ENCODE data around the gene MTCL3.
A peak's percentile ranks its signal among the peaks of the same experiment; 100 is the strongest.

Gene MTCL3

DNA sequence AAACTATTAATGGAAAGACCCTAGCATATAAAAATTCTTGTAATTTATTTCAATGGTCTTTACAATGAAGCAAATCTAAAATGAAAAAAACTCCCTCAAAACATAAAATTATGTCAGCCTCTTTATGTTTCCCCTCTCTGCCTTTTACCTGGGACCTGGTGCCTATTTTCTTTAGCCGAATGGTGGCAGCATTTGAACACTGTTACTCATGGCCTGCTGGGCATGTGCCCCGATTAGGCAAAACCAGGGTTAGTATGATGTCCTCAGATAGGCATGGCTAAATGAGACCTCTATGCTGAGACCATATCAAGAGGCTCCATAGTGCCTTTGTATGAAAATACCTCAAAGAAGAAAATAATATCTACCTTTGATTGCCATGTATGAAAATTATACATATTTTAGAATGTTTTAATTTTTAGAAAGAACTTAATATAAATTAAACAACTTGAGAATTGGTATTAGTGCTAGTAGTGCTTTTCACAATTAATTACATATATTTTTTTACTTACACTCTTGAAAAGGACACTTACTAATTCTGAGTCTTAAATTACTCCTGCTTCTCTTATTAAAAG, 35.4 kb upstream of the MTCL3 start:
- BruUV-seq (replicated peaks): no TSS peak
- no peak overlapping the region for H3K27ac ChIP-seq (ENCODE audit: low read depth, low read length, poor library complexity, severe bottlenecking)
- ChIA-PET CTCF (ENCODE audit: unreplicated experiment) (no interaction called here), POLR2A (no interaction called here)
- TF ChIP-seq, protein P1, sequence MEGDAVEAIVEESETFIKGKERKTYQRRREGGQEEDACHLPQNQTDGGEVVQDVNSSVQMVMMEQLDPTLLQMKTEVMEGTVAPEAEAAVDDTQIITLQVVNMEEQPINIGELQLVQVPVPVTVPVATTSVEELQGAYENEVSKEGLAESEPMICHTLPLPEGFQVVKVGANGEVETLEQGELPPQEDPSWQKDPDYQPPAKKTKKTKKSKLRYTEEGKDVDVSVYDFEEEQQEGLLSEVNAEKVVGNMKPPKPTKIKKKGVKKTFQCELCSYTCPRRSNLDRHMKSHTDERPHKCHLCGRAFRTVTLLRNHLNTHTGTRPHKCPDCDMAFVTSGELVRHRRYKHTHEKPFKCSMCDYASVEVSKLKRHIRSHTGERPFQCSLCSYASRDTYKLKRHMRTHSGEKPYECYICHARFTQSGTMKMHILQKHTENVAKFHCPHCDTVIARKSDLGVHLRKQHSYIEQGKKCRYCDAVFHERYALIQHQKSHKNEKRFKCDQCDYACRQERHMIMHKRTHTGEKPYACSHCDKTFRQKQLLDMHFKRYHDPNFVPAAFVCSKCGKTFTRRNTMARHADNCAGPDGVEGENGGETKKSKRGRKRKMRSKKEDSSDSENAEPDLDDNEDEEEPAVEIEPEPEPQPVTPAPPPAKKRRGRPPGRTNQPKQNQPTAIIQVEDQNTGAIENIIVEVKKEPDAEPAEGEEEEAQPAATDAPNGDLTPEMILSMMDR (conservative IDR thresholded peaks at IDR 0.05; ENCODE audit: low read length): peak; percentile 64
- TF ChIP-seq EZH2phosphoT487 (IDR thresholded peaks at IDR 0.05; ENCODE audit: borderline replicate concordance, low read depth, low read length): no peak
- H3K36me3 ChIP-seq (ENCODE audit: insufficient read depth, low read length): no peaks in the 10 kb centered on the region
- H3K9me2 ChIP-seq (ENCODE audit: insufficient read depth, low read length): no peaks in the 10 kb centered on the region
- peak; percentile 14 for DNase-seq (ENCODE audit: low spot score)
- no peak overlapping the region for H3K4me2 ChIP-seq (ENCODE audit: low read length)
- intact Hi-C loops (cut with micrococcal nuclease; ENCODE audit: unreplicated experiment): no loop called here
- no peaks in the 10 kb centered on the region for H3K9me3 ChIP-seq (ENCODE audit: low read length)
- H3K4me3 ChIP-seq (ENCODE audit: low read depth, low read length, poor library complexity, severe bottlenecking): no peak overlapping the region
- no peaks in the 10 kb centered on the region for H3K4me1 ChIP-seq (ENCODE audit: insufficient read depth, low read length, poor library complexity, severe bottlenecking)
- H3K79me2 ChIP-seq (ENCODE audit: insufficient read depth, low read depth, low read length): no peaks in the 10 kb centered on the region
- no peak overlapping the region for H2AFZ ChIP-seq (ENCODE audit: low read length)
- H4K20me1 ChIP-seq (ENCODE audit: insufficient read depth, low read length): no peaks in the 10 kb centered on the region

DNA sequence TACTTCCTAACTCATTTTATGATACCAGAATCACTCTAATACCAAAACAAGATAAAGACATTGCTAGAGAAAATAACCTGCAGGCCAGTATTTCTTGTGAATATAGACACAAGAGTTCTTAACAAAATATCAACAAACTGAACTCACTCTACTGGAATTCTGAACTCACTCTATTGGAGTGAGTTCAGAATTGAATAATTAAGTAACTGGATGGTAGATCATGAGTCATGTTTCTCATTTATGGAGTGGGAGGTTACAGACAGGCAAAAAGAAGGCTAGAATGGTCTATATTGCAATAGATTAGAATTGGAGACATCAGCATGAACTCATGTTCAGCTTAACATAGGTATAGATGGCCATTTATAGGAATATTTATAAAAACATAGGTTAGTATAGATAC, 31.3 kb upstream of the MTCL3 start:
- POLR2A ChIA-PET: no interaction called here
- CTCF ChIA-PET (ENCODE audit: unreplicated experiment): no interaction called here
- DNase-seq (ENCODE audit: low spot score): no peak
- intact Hi-C loops (cut with micrococcal nuclease; ENCODE audit: unreplicated experiment): no loop called here
- Histone ChIP-seq H3K4me1 (ENCODE audit: insufficient read depth, low read length, poor library complexity, severe bottlenecking) (no peaks in the 10 kb centered on the region), H2AFZ (ENCODE audit: low read length) (no peak overlapping the region), H3K4me3 (ENCODE audit: low read depth, low read length, poor library complexity, severe bottlenecking) (no peak overlapping the region), H3K4me2 (ENCODE audit: low read length) (no peak overlapping the region), H4K20me1 (ENCODE audit: insufficient read depth, low read length) (no peaks in the 10 kb centered on the region), H3K9me3 (ENCODE audit: low read length) (no peaks in the 10 kb centered on the region), H3K79me2 (ENCODE audit: insufficient read depth, low read depth, low read length) (no peaks in the 10 kb centered on the region), H3K36me3 (ENCODE audit: insufficient read depth, low read length) (no peaks in the 10 kb centered on the region), H3K27ac (ENCODE audit: low read depth, low read length, poor library complexity, severe bottlenecking) (no peak overlapping the region), H3K9me2 (ENCODE audit: insufficient read depth, low read length) (no peaks in the 10 kb centered on the region)
- no TSS peak for BruUV-seq (replicated peaks)
- no peak for TF ChIP-seq EZH2phosphoT487 (IDR thresholded peaks at IDR 0.05; ENCODE audit: borderline replicate concordance, low read depth, low read length)
- TF ChIP-seq, protein P1 (conservative IDR thresholded peaks at IDR 0.05; ENCODE audit: low read length): no peak

DNA sequence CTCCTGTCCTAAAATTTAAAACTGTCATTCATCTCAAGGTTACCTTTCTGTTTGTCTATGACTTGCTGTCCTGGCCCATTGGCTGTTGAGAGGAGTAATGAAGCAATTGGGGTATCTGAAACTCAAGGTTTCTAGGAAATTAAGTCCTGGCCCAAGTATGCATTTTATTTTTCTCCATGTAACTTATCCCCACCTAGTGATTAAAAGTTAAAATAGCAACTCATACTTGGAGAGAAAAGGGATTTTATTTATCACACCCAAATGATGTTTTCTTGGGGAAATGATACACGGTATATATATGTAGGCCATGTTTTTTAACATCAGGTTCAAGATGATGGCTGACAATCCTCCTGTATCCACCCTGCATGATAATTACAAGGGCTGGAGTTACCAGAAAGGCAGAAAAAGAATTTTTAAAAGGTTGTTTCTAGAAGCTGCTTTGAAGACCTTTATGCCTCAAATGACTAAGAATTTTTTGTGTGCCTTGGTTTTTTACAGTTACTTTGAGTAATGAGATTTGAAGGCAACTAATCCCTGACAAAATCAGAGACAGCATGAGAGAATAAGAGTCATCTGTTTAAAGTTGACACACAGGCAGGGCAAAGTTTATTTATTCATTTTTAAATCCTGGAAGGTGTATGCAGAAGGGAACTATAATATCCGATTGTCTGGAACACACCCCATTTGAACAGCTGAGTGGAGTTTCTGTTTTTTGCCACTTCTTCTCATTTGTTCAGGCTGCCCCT, 28.9 kb upstream of the MTCL3 start:
- no peaks in the 10 kb centered on the region for H4K20me1 ChIP-seq (ENCODE audit: insufficient read depth, low read length)
- no peaks in the 10 kb centered on the region for H3K9me3 ChIP-seq (ENCODE audit: low read length)
- no peaks in the 10 kb centered on the region for H3K79me2 ChIP-seq (ENCODE audit: insufficient read depth, low read depth, low read length)
- ChIA-PET POLR2A (no interaction called here), CTCF (ENCODE audit: unreplicated experiment) (no interaction called here)
- H3K4me1 ChIP-seq (ENCODE audit: insufficient read depth, low read length, poor library complexity, severe bottlenecking): no peaks in the 10 kb centered on the region
- H2AFZ ChIP-seq (ENCODE audit: low read length): no peak overlapping the region
- intact Hi-C loops (cut with micrococcal nuclease; ENCODE audit: unreplicated experiment): no loop called here
- no peaks in the 10 kb centered on the region for H3K36me3 ChIP-seq (ENCODE audit: insufficient read depth, low read length)
- no peak overlapping the region for H3K4me2 ChIP-seq (ENCODE audit: low read length)
- no peak for DNase-seq (ENCODE audit: low spot score)
- H3K9me2 ChIP-seq (ENCODE audit: insufficient read depth, low read length): no peaks in the 10 kb centered on the region
- no peak for TF ChIP-seq EZH2phosphoT487 (IDR thresholded peaks at IDR 0.05; ENCODE audit: borderline replicate concordance, low read depth, low read length)
- TF ChIP-seq, protein P1 (conservative IDR thresholded peaks at IDR 0.05; ENCODE audit: low read length): 0 out of 2 replicates have a peak, but pooled peaks have one; percentile 32
- H3K4me3 ChIP-seq (ENCODE audit: low read depth, low read length, poor library complexity, severe bottlenecking): no peak overlapping the region
- BruUV-seq (replicated peaks): no TSS peak
- no peak overlapping the region for H3K27ac ChIP-seq (ENCODE audit: low read depth, low read length, poor library complexity, severe bottlenecking)

All from OCI-LY7 (cell line).